Measurements from ENCODE around the gene MARK3. TPM values are rescaled to one million over a fixed set of nuclear protein-coding genes. Genes with fewer than 3 reads are reported as not detected.

Gene MARK3
- total RNA-seq, 1 experiment from 2014 or later, result 72.5 TPM

GRCh38 chr14:103488071-103488470 lies 102.9 kb downstream of the MARK3 start:
- Histone ChIP-seq H4K20me1 (ENCODE audit: insufficient read depth) (no peaks in the 10 kb centered on the region), H3K9ac (ENCODE audit: low read length) (no peak overlapping the region), H3K4me3 (replicated peaks in 1 of 2; ENCODE audit: low read depth in 1 of 2, low read length in 2 of 2) (no peak overlapping the region), H3K4me2 (ENCODE audit: low read length) (no peak overlapping the region), H3K9me3 (ENCODE audit: control insufficient read depth in 1 of 2, insufficient read depth in 1 of 2, low read depth in 1 of 2, low read length in 2 of 2) (no peaks in the 10 kb centered on the region), H3K4me1 (ENCODE audit: control insufficient read depth in 1 of 2, insufficient read depth in 2 of 2, low read length in 2 of 2) (no peaks in the 10 kb centered on the region), H3K36me3 (ENCODE audit: control insufficient read depth in 1 of 2, insufficient read depth in 2 of 2, low read length in 2 of 2) (peaks cover 17 to 21% of the 10 kb centered on the region in 2 experiments; a peak in 2 of 4 replicates), H3K9me2 (ENCODE audit: insufficient read depth) (no peaks in the 10 kb centered on the region), H3K79me2 (ENCODE audit: insufficient read depth, low read length) (no peaks in the 10 kb centered on the region), H3K27me3 (ENCODE audit: insufficient read depth, low read length) (no peaks in the 10 kb centered on the region), H2AFZ (ENCODE audit: low read depth, low read length, poor library complexity, severe bottlenecking) (no peak overlapping the region), H3K27ac (ENCODE audit: low read depth, low read length) (no peak overlapping the region)
- no peak for TF ChIP-seq EZH2phosphoT487 (IDR thresholded peaks at IDR 0.05; ENCODE audit: borderline replicate concordance)
- TF ChIP-seq SP1 (IDR thresholded peaks at IDR 0.05; ENCODE audit: low read depth), result no peak
- TF ChIP-seq POLR2A (IDR thresholded peaks at IDR 0.05; ENCODE audit: borderline replicate concordance, extremely low read depth, insufficient read depth, insufficient read length), result no peak
- TF ChIP-seq CBX3 (IDR thresholded peaks at IDR 0.05; ENCODE audit: low read depth), result no peak
- no peak for TF ChIP-seq MAX (IDR thresholded peaks at IDR 0.05)
- TF ChIP-seq POLR2AphosphoS5 (IDR thresholded peaks at IDR 0.05; ENCODE audit: low read depth, low read length), result no peak
- TF ChIP-seq, protein P1, sequence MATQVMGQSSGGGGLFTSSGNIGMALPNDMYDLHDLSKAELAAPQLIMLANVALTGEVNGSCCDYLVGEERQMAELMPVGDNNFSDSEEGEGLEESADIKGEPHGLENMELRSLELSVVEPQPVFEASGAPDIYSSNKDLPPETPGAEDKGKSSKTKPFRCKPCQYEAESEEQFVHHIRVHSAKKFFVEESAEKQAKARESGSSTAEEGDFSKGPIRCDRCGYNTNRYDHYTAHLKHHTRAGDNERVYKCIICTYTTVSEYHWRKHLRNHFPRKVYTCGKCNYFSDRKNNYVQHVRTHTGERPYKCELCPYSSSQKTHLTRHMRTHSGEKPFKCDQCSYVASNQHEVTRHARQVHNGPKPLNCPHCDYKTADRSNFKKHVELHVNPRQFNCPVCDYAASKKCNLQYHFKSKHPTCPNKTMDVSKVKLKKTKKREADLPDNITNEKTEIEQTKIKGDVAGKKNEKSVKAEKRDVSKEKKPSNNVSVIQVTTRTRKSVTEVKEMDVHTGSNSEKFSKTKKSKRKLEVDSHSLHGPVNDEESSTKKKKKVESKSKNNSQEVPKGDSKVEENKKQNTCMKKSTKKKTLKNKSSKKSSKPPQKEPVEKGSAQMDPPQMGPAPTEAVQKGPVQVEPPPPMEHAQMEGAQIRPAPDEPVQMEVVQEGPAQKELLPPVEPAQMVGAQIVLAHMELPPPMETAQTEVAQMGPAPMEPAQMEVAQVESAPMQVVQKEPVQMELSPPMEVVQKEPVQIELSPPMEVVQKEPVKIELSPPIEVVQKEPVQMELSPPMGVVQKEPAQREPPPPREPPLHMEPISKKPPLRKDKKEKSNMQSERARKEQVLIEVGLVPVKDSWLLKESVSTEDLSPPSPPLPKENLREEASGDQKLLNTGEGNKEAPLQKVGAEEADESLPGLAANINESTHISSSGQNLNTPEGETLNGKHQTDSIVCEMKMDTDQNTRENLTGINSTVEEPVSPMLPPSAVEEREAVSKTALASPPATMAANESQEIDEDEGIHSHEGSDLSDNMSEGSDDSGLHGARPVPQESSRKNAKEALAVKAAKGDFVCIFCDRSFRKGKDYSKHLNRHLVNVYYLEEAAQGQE (IDR thresholded peaks at IDR 0.05; ENCODE audit: low read depth), result no peak
- DNase-seq (ENCODE audit: low read depth, low spot score) (no peak), ATAC-seq (no peak)
- CTCF ChIA-PET, result no interaction called here
- RAD21 ChIA-PET (ENCODE audit: low non-redundant PET in 1 of 2, low total read pairs in 2 of 2, uncharacterized antibody in 2 of 2, unreplicated experiment in 2 of 2), result no interaction called here
- POLR2A ChIA-PET, result no interaction called here
- BruUV-seq (replicated peaks), result no TSS peak
- intact Hi-C loops (cut with micrococcal nuclease), result no loop called here

DNA sequence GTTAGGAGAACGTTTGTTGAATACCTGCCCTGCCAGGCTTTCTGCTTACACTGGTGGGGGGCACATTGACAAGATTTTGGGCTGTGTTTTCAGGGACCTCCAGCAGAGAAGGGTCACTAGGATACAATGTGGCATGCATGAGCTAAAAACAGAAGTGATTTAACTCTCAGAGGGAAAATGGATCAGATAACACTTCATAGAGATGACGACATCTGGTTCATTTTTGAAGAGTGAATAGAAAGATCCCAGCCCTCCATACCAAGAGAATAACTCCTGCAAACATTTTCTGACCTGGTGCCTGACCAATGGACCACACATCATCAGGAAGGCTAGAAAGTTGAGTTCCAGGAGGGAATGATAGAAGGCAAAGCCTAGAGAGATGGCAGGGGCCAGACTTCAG lies 103.7 kb downstream of the MARK3 start:
- ATAC-seq (no peak), DNase-seq (ENCODE audit: low read depth, low spot score) (no peak)
- CTCF ChIA-PET, result no interaction called here
- H2AFZ ChIP-seq (ENCODE audit: low read depth, low read length, poor library complexity, severe bottlenecking), result no peak overlapping the region
- no peaks in the 10 kb centered on the region for H3K9me3 ChIP-seq (ENCODE audit: control insufficient read depth in 1 of 2, insufficient read depth in 1 of 2, low read depth in 1 of 2, low read length in 2 of 2)
- POLR2A ChIA-PET, result no interaction called here
- intact Hi-C loops (cut with micrococcal nuclease), result no loop called here
- no peaks in the 10 kb centered on the region for H3K27me3 ChIP-seq (ENCODE audit: insufficient read depth, low read length)
- no TSS peak for BruUV-seq (replicated peaks)
- no peaks in the 10 kb centered on the region for H3K9me2 ChIP-seq (ENCODE audit: insufficient read depth)
- no peak overlapping the region for H3K4me3 ChIP-seq (replicated peaks in 1 of 2; ENCODE audit: low read depth in 1 of 2, low read length in 2 of 2)
- RAD21 ChIA-PET (ENCODE audit: low non-redundant PET in 1 of 2, low total read pairs in 2 of 2, uncharacterized antibody in 2 of 2, unreplicated experiment in 2 of 2), result no interaction called here
- no peak overlapping the region for H3K27ac ChIP-seq (ENCODE audit: low read depth, low read length)
- H3K4me2 ChIP-seq (ENCODE audit: low read length), result no peak overlapping the region
- H3K79me2 ChIP-seq (ENCODE audit: insufficient read depth, low read length), result no peaks in the 10 kb centered on the region
- no peak overlapping the region for H3K9ac ChIP-seq (ENCODE audit: low read length)
- peaks cover 12 to 22% of the 10 kb centered on the region in 2 experiments; a peak in 2 of 4 replicates for H3K36me3 ChIP-seq (ENCODE audit: control insufficient read depth in 1 of 2, insufficient read depth in 2 of 2, low read length in 2 of 2)
- TF ChIP-seq EZH2phosphoT487 (IDR thresholded peaks at IDR 0.05; ENCODE audit: borderline replicate concordance) (no peak), POLR2AphosphoS5 (IDR thresholded peaks at IDR 0.05; ENCODE audit: low read depth, low read length) (no peak), EZH2 (IDR thresholded peaks at IDR 0.05) (no peak), EGR1 (IDR thresholded peaks at IDR 0.05; ENCODE audit: low read depth) (no peak), POLR2A (IDR thresholded peaks at IDR 0.05; ENCODE audit: borderline replicate concordance, extremely low read depth, insufficient read depth, insufficient read length) (no peak), TCF7L2 (IDR thresholded peaks at IDR 0.05; ENCODE audit: borderline replicate concordance, extremely low read depth, insufficient read depth, insufficient read length) (no peak)
- TF ChIP-seq, protein P2, sequence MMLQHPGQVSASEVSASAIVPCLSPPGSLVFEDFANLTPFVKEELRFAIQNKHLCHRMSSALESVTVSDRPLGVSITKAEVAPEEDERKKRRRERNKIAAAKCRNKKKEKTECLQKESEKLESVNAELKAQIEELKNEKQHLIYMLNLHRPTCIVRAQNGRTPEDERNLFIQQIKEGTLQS (IDR thresholded peaks at IDR 0.05), result no peak
- no peaks in the 10 kb centered on the region for H3K4me1 ChIP-seq (ENCODE audit: control insufficient read depth in 1 of 2, insufficient read depth in 2 of 2, low read length in 2 of 2)
- H4K20me1 ChIP-seq (ENCODE audit: insufficient read depth), result no peaks in the 10 kb centered on the region
